ENCODE measurements around the gene PLAC1.

PLAC1 gene

GRCh38 chrX:134640914-134641313, 17.4 kb downstream of the PLAC1 start:
- DNase-seq (ENCODE audit: low spot score): no peak
- no peak for TF ChIP-seq CTCF (IDR thresholded peaks at IDR 0.05; ENCODE audit: borderline replicate concordance, control extremely low read depth, extremely low read depth, insufficient read depth, missing control alignments)
- in situ Hi-C loops (cut with MboI; ENCODE audit: low sequenced_read_pairs, unreplicated experiment): no loop called here

- no peak for DNase-seq (ENCODE audit: low spot score)
- no peak for TF ChIP-seq CTCF (IDR thresholded peaks at IDR 0.05; ENCODE audit: borderline replicate concordance, control extremely low read depth, extremely low read depth, insufficient read depth, missing control alignments)
- in situ Hi-C loops (cut with MboI; ENCODE audit: low sequenced_read_pairs, unreplicated experiment): no loop called here
Measured at GRCh38 chrX:134636851-134637250, 21.4 kb downstream of the PLAC1 start.

GRCh38 chrX:134634691-134635090, 23.6 kb downstream of the PLAC1 start:
- in situ Hi-C loops (cut with MboI; ENCODE audit: low sequenced_read_pairs, unreplicated experiment): no loop called here
- no peak for DNase-seq (ENCODE audit: low spot score)

GRCh38 chrX:134633832-134634231, 24.4 kb downstream of the PLAC1 start:
- TF ChIP-seq CTCF (IDR thresholded peaks at IDR 0.05; ENCODE audit: borderline replicate concordance, control extremely low read depth, extremely low read depth, insufficient read depth, missing control alignments): no peak
- in situ Hi-C loops (cut with MboI; ENCODE audit: low sequenced_read_pairs, unreplicated experiment): no loop called here
- no peak for DNase-seq (ENCODE audit: low spot score)

More at GRCh38 chrX:134634691-134635090, 23.6 kb downstream of the PLAC1 start:
- no peak for TF ChIP-seq CTCF (IDR thresholded peaks at IDR 0.05; ENCODE audit: borderline replicate concordance, control extremely low read depth, extremely low read depth, insufficient read depth, missing control alignments)

- no peak for DNase-seq (ENCODE audit: low spot score)
- in situ Hi-C loops (cut with MboI; ENCODE audit: low sequenced_read_pairs, unreplicated experiment): no loop called here
- no peak for TF ChIP-seq CTCF (IDR thresholded peaks at IDR 0.05; ENCODE audit: borderline replicate concordance, control extremely low read depth, extremely low read depth, insufficient read depth, missing control alignments)
Measured at GRCh38 chrX:134633394-134633793, 24.9 kb downstream of the PLAC1 start.

- DNase-seq (ENCODE audit: low spot score): no peak
- no peak for TF ChIP-seq CTCF (IDR thresholded peaks at IDR 0.05; ENCODE audit: borderline replicate concordance, control extremely low read depth, extremely low read depth, insufficient read depth, missing control alignments)
- in situ Hi-C loops (cut with MboI; ENCODE audit: low sequenced_read_pairs, unreplicated experiment): no loop called here
Measured at GRCh38 chrX:134632355-134632754, 25.9 kb downstream of the PLAC1 start.
